Astrocyte of the spinal cord (primary cell): ENCODE results near the gene FBL.

Experiments
- DNase-seq: peaks from one replicate; pipeline ENCODE4 v3.0.0; 2011; ENCODE audit warnings: low read depth, low spot score
- H3K4me3 ChIP-seq: 2 replicates; pipeline ENCODE4 v1.5.1; 2011; ENCODE audit warnings: low read depth, mild to moderate bottlenecking, low read length, moderate library complexity
- in situ Hi-C: cut with HindIII; loops from 2 replicates; pipeline ENCODE4 v1.10.0; 2017; ENCODE audit warnings: low sequenced_read_pairs
- TF ChIP-seq, protein P1 (sequence below): IDR thresholded peaks from 2 replicates; pipeline ENCODE4 v1.5.1; 2012; ENCODE audit warnings: low read depth, mild to moderate bottlenecking, low read length, inconsistent platforms

The FBL gene

GRCh38 chr19:39825093-39825463, 21.1 kb downstream of the FBL start:
- no peak for DNase-seq
- TF ChIP-seq, protein P1, sequence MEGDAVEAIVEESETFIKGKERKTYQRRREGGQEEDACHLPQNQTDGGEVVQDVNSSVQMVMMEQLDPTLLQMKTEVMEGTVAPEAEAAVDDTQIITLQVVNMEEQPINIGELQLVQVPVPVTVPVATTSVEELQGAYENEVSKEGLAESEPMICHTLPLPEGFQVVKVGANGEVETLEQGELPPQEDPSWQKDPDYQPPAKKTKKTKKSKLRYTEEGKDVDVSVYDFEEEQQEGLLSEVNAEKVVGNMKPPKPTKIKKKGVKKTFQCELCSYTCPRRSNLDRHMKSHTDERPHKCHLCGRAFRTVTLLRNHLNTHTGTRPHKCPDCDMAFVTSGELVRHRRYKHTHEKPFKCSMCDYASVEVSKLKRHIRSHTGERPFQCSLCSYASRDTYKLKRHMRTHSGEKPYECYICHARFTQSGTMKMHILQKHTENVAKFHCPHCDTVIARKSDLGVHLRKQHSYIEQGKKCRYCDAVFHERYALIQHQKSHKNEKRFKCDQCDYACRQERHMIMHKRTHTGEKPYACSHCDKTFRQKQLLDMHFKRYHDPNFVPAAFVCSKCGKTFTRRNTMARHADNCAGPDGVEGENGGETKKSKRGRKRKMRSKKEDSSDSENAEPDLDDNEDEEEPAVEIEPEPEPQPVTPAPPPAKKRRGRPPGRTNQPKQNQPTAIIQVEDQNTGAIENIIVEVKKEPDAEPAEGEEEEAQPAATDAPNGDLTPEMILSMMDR = no peak
- no peak overlapping the region for H3K4me3 ChIP-seq
- in situ Hi-C loops = no loop called here

- peak; percentile 94 for DNase-seq
- TF ChIP-seq, protein P1 = no peak
- in situ Hi-C loops = no loop called here
- peak overlapping the region; percentile 92 for H3K4me3 ChIP-seq
These were observed 21.8 kb downstream of the FBL start for GRCh38 chr19:39824143-39825092.

- in situ Hi-C loops = no loop called here
- no peak for DNase-seq
- TF ChIP-seq, protein P1 = no peak
- H3K4me3 ChIP-seq = peak overlapping the region; percentile 92
These were observed 22.5 kb downstream of the FBL start for GRCh38 chr19:39823686-39824085.

GRCh38 chr19:39820696-39821095, 25.5 kb downstream of the FBL start:
- no peak for DNase-seq
- in situ Hi-C loops = no loop called here
- TF ChIP-seq, protein P1 = no peak
- H3K4me3 ChIP-seq = no peak overlapping the region

DNA sequence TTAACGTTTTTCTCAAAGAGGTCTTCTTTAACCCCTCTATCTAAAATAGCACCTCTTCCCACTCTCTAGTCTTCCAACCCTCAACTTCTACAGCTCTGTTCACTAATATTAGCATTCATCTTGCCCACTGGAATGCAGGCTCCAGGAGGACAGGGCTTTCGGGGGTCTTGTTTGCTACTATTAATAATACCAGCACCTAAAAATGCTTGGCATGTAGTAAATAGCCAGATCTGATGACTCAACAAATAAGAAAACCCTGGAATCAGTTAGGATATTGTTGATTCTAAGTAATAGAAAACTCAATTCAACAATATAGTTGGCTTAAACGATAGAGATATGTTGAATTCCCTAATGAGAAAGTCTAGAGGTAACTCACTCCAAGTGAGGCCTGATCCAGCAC, 26.4 kb downstream of the FBL start:
- in situ Hi-C loops = no loop called here
- DNase-seq = no peak
- no peak overlapping the region for H3K4me3 ChIP-seq
- TF ChIP-seq, protein P1 = no peak

DNA sequence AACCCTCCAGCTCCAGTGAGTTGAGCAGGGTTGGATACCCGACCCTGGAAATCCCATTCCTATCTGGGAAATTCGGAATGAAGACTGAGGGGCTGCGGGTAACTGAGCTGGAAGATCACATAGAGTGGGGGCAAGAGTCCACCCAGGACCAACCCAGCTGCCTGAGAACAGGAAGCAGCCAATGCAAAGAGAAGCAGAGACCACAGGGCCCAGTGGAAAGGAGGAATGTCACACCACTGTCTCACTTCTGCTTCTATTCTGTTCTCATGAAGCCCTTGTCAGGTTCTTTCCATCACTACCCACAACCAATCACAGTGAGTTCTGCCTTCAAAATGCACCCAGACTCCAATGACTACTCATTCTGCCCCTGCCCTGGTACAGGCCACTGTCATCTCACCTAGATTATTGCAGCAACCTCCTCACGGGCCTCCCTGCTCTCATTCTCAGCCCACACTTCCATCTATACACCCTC, 27.5 kb downstream of the FBL start:
- TF ChIP-seq, protein P1 = no peak
- in situ Hi-C loops = no loop called here
- no peak for DNase-seq

More for the DNA sequence above, 27.5 kb downstream of the FBL start:
- no peak overlapping the region for H3K4me3 ChIP-seq
